GM12801 (cell line): Measurements from ENCODE around the gene CDH13.

Source experiments
- CTCF ChIP-seq: IDR thresholded peaks from one replicate; pipeline ENCODE4 v1.5.1; 2011; ENCODE audit warnings: control low read depth; ENCODE audit not compliant: insufficient read length; ENCODE audit errors: extremely low read depth

CDH13 gene

GRCh38 chr16:83400234-83400633 lies 773.5 kb downstream of the CDH13 start:
- no peak for TF ChIP-seq CTCF

- TF ChIP-seq CTCF: no peak
These were observed 775.5 kb downstream of the CDH13 start for GRCh38 chr16:83402160-83402814.

- no peak for TF ChIP-seq CTCF
These were observed 776.2 kb downstream of the CDH13 start for GRCh38 chr16:83402967-83403366.

GRCh38 chr16:83403761-83404160 lies 777.0 kb downstream of the CDH13 start:
- no peak for TF ChIP-seq CTCF

GRCh38 chr16:83404261-83404660 lies 777.5 kb downstream of the CDH13 start:
- TF ChIP-seq CTCF: no peak

- TF ChIP-seq CTCF: no peak
These were observed 781.2 kb downstream of the CDH13 start for GRCh38 chr16:83407928-83408327.

- no peak for TF ChIP-seq CTCF
These were observed 782.6 kb downstream of the CDH13 start for GRCh38 chr16:83409347-83409746.
